ENCODE data around the gene RPL22. TPM values are rescaled to one million over a fixed set of nuclear protein-coding genes. Genes with fewer than 3 reads are reported as not detected.

RPL22 gene
- 158 and 240 TPM in 2 replicates for total RNA-seq (2014; rRNA removed; shearing (Covaris generic))

GRCh38 chr1:6199298-6200187, at the start of gene RPL22:
Gene RPL22, minus strand, starts transcription at chr1:6199595. Its CDS starts 22 bp downstream, at chr1:6199573.
- DNase-seq (ENCODE audit: low read depth), result peak; percentile 100

- DNase-seq (ENCODE audit: low read depth), result no peak
Measured at GRCh38 chr1:6248161-6248776, 48.9 kb upstream of the RPL22 start.

- DNase-seq (ENCODE audit: low read depth), result no peak
Measured at GRCh38 chr1:6247651-6248050, 48.3 kb upstream of the RPL22 start.

GRCh38 chr1:6246497-6247467, 47.4 kb upstream of the RPL22 start:
- peak; percentile 86 for DNase-seq (ENCODE audit: low read depth)

- DNase-seq (ENCODE audit: low read depth), result peak; percentile 74
Measured at GRCh38 chr1:6245869-6246496, 46.6 kb upstream of the RPL22 start.

- peak; percentile 93 for DNase-seq (ENCODE audit: low read depth)
Measured at GRCh38 chr1:6245086-6245868, 45.9 kb upstream of the RPL22 start.

- no peak for DNase-seq (ENCODE audit: low read depth)
Measured at GRCh38 chr1:6244401-6245049, 45.1 kb upstream of the RPL22 start.

GRCh38 chr1:6243993-6244392, 44.6 kb upstream of the RPL22 start, which contains the start of gene HES3:
Gene HES3, plus strand, starts transcription at chr1:6244179. Its CDS starts 187 bp downstream, at chr1:6244366.
- DNase-seq (ENCODE audit: low read depth), result no peak

- DNase-seq (ENCODE audit: low read depth), result no peak
Measured at GRCh38 chr1:6243053-6243834, 43.8 kb upstream of the RPL22 start.

GRCh38 chr1:6241887-6242740, 42.7 kb upstream of the RPL22 start:
- no peak for DNase-seq (ENCODE audit: low read depth)

GRCh38 chr1:6241107-6241886, 41.9 kb upstream of the RPL22 start:
- peak; percentile 4 for DNase-seq (ENCODE audit: low read depth)

GRCh38 chr1:6239950-6240768, 40.8 kb upstream of the RPL22 start:
- peak; percentile 45 for DNase-seq (ENCODE audit: low read depth)

- no peak for DNase-seq (ENCODE audit: low read depth)
Measured at GRCh38 chr1:6239213-6239752, 39.9 kb upstream of the RPL22 start.

- no peak for DNase-seq (ENCODE audit: low read depth)
Measured at GRCh38 chr1:6237093-6237492, 37.7 kb upstream of the RPL22 start.

GRCh38 chr1:6235296-6235677, 35.9 kb upstream of the RPL22 start:
- no peak for DNase-seq (ENCODE audit: low read depth)
